Measurements from ENCODE around the gene MATR3.

GRCh38 chr5:139245637-139246339 lies 47.8 kb upstream of the MATR3 start:
- TF ChIP-seq CTCF (IDR thresholded peaks at IDR 0.05 in 4 of 5, conservative IDR thresholded peaks at IDR 0.05 in 1 of 5) (no peak), POLR2A (IDR thresholded peaks at IDR 0.05) (no peak)
